Psoas muscle (tissue), 8 donors: ENCODE measurements around the gene OR10A2. TPM values are rescaled to one million over a fixed set of nuclear protein-coding genes. Genes with fewer than 3 reads are reported as not detected.

Experiments
- ATAC-seq, 4 donors: fragments of 200-7000 bp; cut with Tn5 transposase; one replicate each; pipeline ENCODE4 v1.9.1; 2020; ENCODE audit warnings: moderate library complexity in 3 of 4, mild to moderate bottlenecking in 2 of 4
- DNase-seq, 2 donors: peaks; one replicate each; pipeline ENCODE4 v3.0.0-alpha.2; 2020
- H3K27ac ChIP-seq: fragments of 200-600 bp; one replicate; pipeline ENCODE4 v1.8.0; 2022
- H3K27me3 ChIP-seq, 3 donors: fragments of 200-600 bp in 1 of 3; one replicate each; pipeline versions ENCODE4 v1.6.1 to v1.8.0; 2013 to 2022; ENCODE audit warnings: low read length in 2 of 3, mild to moderate bottlenecking in 2 of 3, moderate library complexity in 1 of 3; ENCODE audit not compliant: insufficient read depth in 3 of 3
- H3K36me3 ChIP-seq, 2 donors: fragments of 200-600 bp in 1 of 2; one replicate each; pipeline versions ENCODE4 v1.6.1 to v1.8.0; 2013 to 2022; ENCODE audit warnings: low read depth in 1 of 2, mild to moderate bottlenecking in 1 of 2, moderate library complexity in 1 of 2; ENCODE audit not compliant: insufficient read depth in 1 of 2
- H3K4me1 ChIP-seq: fragments of 200-600 bp; one replicate; pipeline ENCODE4 v1.8.0; 2022
- H3K4me3 ChIP-seq: fragments of 200-600 bp; one replicate; pipeline ENCODE4 v1.8.0; 2022; ENCODE audit warnings: mild to moderate bottlenecking
- H3K9me3 ChIP-seq: fragments of 200-600 bp; one replicate; pipeline ENCODE4 v1.8.0; 2022
- CTCF ChIP-seq: fragments of 200-600 bp; IDR thresholded peaks from one replicate; pipeline ENCODE4 v1.8.0; 2022; ENCODE audit warnings: antibody characterized with exemption
- WGBS, 3 donors: extraction: QIAGEN DNeasy Blood & Tissue Kit; methylation state at CpG; one replicate each; pipeline versions ENCODE4 v1.1.6 to v1.1.7; 2013; 5-methylcytosine and 5-hydroxymethylcytosine counted together
- intact Hi-C, 2 donors: fragments of 100-400 bp; cut with DNase I; formaldehyde crosslinking; loops; one replicate each; pipeline versions ENCODE4 v1.11.0 to v1.14.2; 2022
- polyA plus RNA-seq, 3 donors: library from polyadenylated mRNA; stranded (reverse); fragments of 200-250 nt; gene quantifications; one replicate each; pipeline ENCODE4 v1.2.3, GENCODE V29; 2013
- total RNA-seq, 4 donors: library from RNA; stranded (reverse); fragmentation: NEBNext Ultra II Directional in 2 of 4; extraction: Animal tissue kit (Norgen Biotek cat#: 25700) in 2 of 4; gene quantifications; one replicate each; pipeline versions ENCODE4 v1.2.1 to v1.2.4, GENCODE V29; 2021 to 2023
- donor health status: healthy with polysubstance abuse.
- donor health status: DM: no; HTN: no; CAD: no; lungs with moderate emphysema.
- donor health status: Bipolar disorder and iron deficiency.
- donor health status: healthy.
- donor health status: DM: yes; HTN: yes; CAD: no.
- donor health status: DM: no; HTN: no; CAD: no.
- donor health status: DM: no; HTN: no; CAD: no.
- donor health status: DM: yes; HTN: yes; CAD: no.

Gene OR10A2
- total and polyA plus RNA-seq, 7 donors: not detected

- no peak overlapping the region for H3K4me3 ChIP-seq
- H3K27ac ChIP-seq: no peak overlapping the region
- intact Hi-C loops: no loop called here
- H3K9me3 ChIP-seq: no peaks in the 10 kb centered on the region
- no peak for DNase-seq
- no peak for TF ChIP-seq CTCF
- no peak for ATAC-seq
- H3K36me3 ChIP-seq: no peaks in the 10 kb centered on the region
- no peaks in the 10 kb centered on the region for H3K27me3 ChIP-seq
- H3K4me1 ChIP-seq: no peaks in the 10 kb centered on the region
- 38 to 55% (median 44%) methylated on average over 1 of the region's 1 CpG for WGBS, 3 donors
Measured at GRCh38 chr11:6855971-6856541, 6.8 kb upstream of the OR10A2 start.

- 35 to 60% (median 55%) methylated on average over 3 of the region's 3 CpGs for WGBS, 3 donors
- DNase-seq: no peak
- no peaks in the 10 kb centered on the region for H3K36me3 ChIP-seq
- no peaks in the 10 kb centered on the region for H3K9me3 ChIP-seq
- TF ChIP-seq CTCF: no peak
- H3K4me3 ChIP-seq: no peak overlapping the region
- no peak overlapping the region for H3K27ac ChIP-seq
- H3K4me1 ChIP-seq: no peaks in the 10 kb centered on the region
- H3K27me3 ChIP-seq: no peaks in the 10 kb centered on the region
- intact Hi-C loops: no loop called here
- ATAC-seq: no peak
Measured at GRCh38 chr11:6856871-6857270, 6.0 kb upstream of the OR10A2 start.

GRCh38 chr11:6864438-6864837 lies 1.6 kb downstream of the OR10A2 start:
- Histone ChIP-seq H3K36me3 (no peaks in the 10 kb centered on the region), H3K9me3 (no peaks in the 10 kb centered on the region), H3K4me1 (no peaks in the 10 kb centered on the region), H3K4me3 (no peak overlapping the region), H3K27ac (no peak overlapping the region), H3K27me3 (no peaks in the 10 kb centered on the region)
- intact Hi-C loops: no loop called here
- ATAC-seq (no peak), DNase-seq (no peak)
- 63 to 90% (median 88%) methylated on average over 1 of the region's 1 CpG for WGBS, 3 donors
- no peak for TF ChIP-seq CTCF

GRCh38 chr11:6871278-6871677 lies 8.4 kb downstream of the OR10A2 start:
- Histone ChIP-seq H3K27me3 (no peaks in the 10 kb centered on the region), H3K9me3 (no peaks in the 10 kb centered on the region), H3K36me3 (no peaks in the 10 kb centered on the region), H3K4me1 (no peaks in the 10 kb centered on the region), H3K4me3 (no peak overlapping the region), H3K27ac (no peak overlapping the region)
- ATAC-seq: no peak
- intact Hi-C loops: no loop called here
- 79 to 90% (median 84%) methylated on average over 1 of the region's 1 CpG for WGBS, 3 donors
- DNase-seq: no peak
- TF ChIP-seq CTCF: no peak

GRCh38 chr11:6875761-6876160 lies 12.9 kb downstream of the OR10A2 start:
- Histone ChIP-seq H3K4me3 (no peak overlapping the region), H3K27ac (no peak overlapping the region), H3K27me3 (no peaks in the 10 kb centered on the region), H3K4me1 (no peaks in the 10 kb centered on the region), H3K9me3 (no peaks in the 10 kb centered on the region), H3K36me3 (no peaks in the 10 kb centered on the region)
- TF ChIP-seq CTCF: no peak
- intact Hi-C loops: no loop called here
- DNase-seq (no peak), ATAC-seq (no peak)
- 80 to 91% (median 87%) methylated on average over 2 of the region's 2 CpGs for WGBS, 3 donors
